ENCODE data around the gene DHCR24.
A peak's percentile ranks its signal among the peaks of the same experiment; 100 is the strongest.
"Not testable (repeated sequence)": the region's sequence is repeated elsewhere in the genome, so short reads cannot be mapped to it uniquely, and the experiment has no call there.

DHCR24 gene

GRCh38 chr1:54885807-54886723 lies 930 bp downstream of the DHCR24 start:
- peak; percentile 40 for DNase-seq

GRCh38 chr1:54885237-54885679 lies 1.7 kb downstream of the DHCR24 start:
- DNase-seq: no peak

DNA sequence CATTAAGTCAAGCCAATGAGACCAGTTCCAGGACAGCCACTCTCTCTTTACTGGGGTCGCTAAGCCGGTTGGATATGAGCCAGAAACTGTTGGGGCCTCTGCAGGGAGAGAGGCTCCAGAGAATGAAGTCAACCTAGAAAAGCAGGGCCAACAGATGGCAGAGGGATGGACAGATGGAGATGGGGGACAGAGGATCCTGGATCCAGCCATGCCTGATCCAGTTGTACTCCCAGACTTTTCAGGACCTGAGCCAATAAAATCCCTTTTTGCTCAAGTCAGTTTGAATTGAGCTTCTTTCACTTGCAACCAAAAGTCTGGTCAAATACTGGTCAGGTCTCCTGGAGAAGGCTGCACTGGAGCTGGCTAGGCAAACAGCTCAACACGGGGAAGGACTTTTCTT lies 2.2 kb downstream of the DHCR24 start:
- DNase-seq: no peak

DNA sequence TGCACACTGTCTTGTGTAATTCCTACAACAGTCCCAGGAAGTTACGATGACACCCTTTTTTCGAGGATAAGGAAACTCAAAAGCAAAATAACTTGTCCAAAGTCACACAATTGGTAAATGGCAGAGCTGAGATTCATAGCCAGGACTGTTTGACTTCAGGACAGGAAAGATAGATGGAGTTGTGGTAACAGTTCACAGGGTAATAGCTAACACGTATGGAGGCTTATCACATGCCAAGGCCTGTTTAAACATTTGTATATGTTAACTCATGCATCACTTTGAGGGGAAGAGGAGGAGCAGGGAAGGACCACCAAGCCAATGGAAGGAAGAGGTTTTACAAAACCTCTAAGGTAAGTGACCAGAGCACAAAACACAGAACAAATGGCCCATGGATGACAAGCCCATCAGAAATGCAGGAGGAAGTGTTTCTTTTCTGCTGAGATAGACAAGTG lies 2.8 kb downstream of the DHCR24 start:
- no peak for DNase-seq

GRCh38 chr1:54883349-54884102 lies 3.5 kb downstream of the DHCR24 start:
- no peak for DNase-seq

DNA sequence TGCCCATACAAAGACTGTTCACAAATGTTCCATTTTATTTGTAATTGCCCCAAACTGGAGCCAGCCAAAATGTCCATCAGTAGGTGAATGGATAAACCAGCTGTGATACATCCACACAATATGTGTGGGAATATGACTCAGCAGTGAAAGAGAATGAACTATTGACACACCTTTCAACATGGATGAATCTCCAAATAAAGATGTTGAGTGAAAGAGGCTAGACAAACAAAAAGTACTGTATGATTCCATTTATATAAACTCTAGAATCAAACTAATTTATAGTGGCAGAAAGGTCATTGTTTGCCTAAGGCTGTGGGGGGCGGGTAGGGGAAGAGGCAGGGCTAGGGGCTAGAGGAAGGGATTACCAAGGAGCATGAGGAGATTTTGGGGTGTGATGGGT lies 4.5 kb downstream of the DHCR24 start:
- no peak for DNase-seq

DNA sequence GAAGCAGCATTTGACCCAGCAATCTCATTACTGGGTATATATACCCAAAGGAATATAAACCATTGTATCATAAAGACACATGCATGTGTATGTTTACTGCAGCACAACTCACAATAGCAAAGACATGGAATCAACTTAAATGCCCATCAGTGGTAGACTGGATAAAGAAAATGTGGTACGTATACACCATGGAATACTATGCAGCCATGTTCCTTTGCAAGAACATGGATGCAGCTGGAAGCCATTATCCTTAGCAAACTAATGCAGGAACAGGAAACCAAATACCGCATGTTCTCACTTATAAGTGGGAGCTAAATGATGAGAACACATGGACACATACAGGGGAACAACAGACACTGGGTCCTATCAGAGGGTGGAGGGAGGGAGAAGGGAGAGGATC lies 5.4 kb downstream of the DHCR24 start:
- not testable (repeated sequence) for DNase-seq

GRCh38 chr1:54879872-54880271 lies 7.1 kb downstream of the DHCR24 start:
- DNase-seq: no peak

DNA sequence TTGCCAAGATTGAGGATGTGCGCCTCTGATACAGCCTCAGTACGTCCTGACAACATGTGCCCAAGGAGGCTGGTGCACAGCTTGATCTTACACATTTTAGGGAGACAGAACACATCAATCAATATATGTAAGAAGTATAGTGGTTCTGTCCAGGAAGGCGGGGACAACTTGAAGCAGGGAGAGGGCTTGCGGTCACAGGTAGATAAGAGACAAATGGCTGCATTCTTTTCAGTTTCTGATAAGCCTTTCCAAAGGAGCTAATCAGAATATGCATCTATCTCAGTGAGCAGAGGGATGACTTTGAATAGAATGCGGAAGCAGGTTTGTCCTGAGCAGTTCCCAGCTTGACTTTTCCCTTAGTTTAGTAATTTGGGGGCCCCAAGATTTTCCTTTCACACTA lies 10.2 kb downstream of the DHCR24 start:
- DNase-seq: no peak

DNA sequence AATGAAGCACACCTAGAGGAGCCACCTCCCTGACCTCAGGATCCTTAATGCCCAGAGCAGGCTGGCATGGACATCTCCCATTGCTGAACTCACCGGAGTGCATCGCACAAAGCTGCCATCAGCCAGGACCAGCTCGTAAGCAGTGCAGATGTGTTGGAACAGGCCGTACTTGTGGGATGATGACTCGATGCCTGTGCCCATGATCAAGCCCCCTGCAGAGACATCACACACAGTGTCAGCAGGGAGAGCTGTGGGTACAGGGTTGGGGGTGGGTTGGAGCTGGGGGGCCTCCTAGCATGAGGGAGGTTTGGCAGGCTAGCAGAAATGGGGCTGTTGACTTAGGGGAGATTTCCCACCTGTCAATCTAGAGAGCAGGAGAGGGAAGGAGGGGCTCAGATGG lies 12.0 kb downstream of the DHCR24 start:
- no peak for DNase-seq

DNA sequence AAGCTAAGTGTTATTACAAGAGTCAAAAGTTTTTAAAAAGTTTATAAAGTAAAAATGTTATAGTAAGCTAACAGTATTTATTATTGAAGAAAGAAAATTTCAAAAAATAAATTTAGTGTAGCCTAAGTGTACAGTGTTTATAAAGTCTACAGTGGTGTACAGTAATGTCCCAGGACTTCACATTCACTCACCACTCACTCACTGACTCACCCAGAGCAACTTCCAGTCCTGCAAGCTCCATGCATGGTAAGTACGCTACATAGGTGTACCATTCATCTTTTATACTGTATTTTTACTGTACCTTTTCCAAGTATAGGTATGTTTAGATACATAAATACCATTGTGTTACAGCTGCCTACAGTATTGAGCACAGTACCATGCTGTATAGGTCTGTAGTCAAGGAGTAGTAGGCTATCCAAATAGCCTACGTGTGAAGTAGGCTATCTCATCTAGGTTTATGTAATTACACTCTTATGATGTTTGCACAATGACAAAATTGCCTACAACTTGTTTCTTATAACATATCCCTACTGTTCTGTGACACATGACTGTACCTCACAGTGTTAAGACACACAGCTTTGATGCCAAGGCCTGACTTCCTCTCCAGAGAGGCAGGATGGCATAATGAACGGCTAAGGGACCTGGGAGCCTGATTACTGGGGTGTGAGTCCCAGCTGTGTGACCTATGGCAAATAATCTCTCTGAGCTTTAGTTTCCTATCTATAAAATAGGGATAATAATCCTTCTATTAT lies 12.7 kb downstream of the DHCR24 start:
- DNase-seq: no peak

- DNase-seq: no peak
Observed at GRCh38 chr1:54872036-54872331, 15.0 kb downstream of the DHCR24 start.

- no peak for DNase-seq
Observed at GRCh38 chr1:54871275-54872035, 15.5 kb downstream of the DHCR24 start.

DNA sequence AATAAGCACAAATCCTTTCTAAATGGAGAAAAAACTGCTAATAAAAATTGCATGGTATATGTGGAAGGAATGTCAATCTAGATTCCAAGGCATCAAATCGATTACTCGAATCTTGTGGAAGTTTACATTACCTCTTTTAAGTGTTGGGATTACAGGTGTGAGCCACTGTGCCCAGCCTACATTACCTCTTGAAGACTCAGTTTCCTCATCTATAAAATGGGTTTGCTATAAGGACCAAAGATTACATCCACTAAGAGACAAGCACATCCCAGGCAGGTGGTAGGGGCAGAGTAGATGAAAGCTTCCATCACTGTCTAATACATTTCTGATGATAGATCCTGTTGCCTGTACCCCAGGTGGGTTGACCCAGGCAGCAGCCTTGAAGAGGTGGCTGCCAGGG lies 16.1 kb downstream of the DHCR24 start:
- no peak for DNase-seq

GRCh38 chr1:54869173-54869851 lies 17.7 kb downstream of the DHCR24 start:
- DNase-seq: no peak

DNA sequence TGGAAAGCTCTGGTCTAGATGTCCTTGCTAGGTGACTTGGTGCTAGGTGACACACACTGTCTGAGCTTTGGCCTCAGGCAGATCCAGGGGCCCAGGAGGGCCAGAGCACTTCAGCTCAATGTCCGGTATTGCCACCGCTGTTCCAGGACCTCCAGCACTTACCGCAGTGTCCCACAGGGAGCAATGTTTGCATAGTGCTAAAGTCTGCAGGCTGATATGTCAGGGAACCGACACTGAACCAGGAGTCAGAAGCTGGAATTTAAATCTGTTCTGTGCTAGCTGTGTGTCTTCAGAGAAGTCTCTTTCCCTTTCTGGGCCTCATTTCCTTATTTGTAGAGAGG lies 19.3 kb downstream of the DHCR24 start:
- no peak for DNase-seq

- no peak for DNase-seq
Observed at GRCh38 chr1:54866801-54867716, 19.9 kb downstream of the DHCR24 start.

DNA sequence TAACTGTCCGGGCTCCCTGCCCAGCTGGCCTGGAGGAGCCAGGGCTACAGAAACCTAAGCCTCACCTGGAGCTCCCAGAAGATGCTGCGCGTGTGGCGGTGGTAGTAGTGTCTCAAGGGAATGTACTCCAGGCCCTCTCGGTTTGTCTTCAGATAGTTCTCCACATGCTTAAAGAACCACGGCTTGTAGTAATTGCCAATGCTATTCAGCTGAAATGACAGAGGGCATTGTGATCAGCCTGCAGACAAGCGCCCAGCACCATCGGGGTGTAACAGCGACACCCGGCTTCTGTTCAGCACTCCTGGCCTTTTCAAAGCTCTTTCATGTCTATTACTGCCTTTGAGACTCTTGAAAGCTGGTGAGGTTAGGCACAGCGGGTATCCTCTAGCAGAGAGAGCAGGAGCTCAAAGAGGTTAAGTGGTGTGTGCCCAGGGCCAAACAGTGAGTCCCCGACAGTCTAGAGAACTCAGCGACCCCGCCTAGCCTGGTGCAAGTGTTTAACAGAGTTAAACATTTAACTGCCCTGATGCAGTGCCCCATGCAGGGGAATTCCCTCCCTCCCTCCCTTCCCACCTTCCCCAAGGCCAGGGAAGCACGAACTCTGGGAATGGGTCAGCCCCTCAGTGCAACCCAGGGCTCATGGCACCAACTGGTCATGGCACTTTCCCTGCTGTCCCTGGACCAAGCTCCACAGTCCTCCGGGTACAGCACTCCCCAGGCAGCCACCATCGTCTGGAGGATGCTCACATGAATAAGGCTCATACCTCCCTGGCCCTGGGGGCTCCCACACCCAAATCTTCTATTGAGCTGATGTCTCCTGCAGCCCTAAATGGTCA lies 21.5 kb downstream of the DHCR24 start:
- DNase-seq: no peak

DNA sequence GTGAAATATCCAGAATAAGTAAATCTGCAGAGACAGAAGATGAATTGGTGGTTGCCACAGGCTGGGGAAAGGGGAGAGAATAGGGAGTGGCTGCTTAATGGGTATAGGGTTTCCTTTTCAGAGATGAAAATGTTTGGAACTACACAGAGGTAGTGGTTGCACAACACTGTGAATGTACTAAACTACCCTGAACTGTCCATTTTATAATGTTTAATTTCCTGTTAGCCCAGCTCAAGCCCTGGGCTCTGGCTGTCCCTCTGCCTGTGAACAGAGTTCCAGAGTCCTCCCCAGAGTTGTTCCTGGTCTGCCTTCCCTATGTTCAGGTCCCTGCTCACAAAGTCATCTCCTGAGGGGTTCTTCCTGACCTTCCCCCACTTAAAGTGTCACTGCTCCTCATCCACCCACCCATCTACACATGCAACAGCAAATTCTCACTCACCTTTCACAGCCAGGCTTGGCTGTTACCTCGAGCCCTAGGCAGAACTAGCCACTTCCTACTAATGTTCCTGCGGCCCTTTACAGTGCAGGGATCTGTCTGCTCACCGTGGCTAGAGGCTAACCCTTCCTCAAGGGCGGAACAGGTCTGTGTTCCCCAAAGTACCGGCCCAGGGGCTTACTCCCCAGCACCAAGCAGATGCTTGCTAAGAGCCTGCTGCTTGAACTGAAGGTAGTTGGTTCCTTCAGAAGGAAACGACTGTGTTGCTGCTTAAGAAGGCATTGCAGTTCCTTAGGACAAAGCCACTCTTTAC lies 22.4 kb downstream of the DHCR24 start:
- no peak for DNase-seq
